Posterior cingulate gyrus (tissue), 11 donors: ENCODE results near the gene METTL15.
A peak's percentile ranks its signal among the peaks of the same experiment; 100 is the strongest.
"Not testable (repeated sequence)": the region's sequence is repeated elsewhere in the genome, so short reads cannot be mapped to it uniquely, and the experiment has no call there.

ENCODE experiments used
- DNase-seq, 10 donors: peaks; one replicate each; pipeline versions ENCODE4 v3.0.0 to v3.0.0-alpha.2; 2020 to 2021; ENCODE audit warnings: mixed read lengths in 3 of 10
- intact Hi-C: fragments of 100-400 bp; cut with DNase I; formaldehyde crosslinking; loops from one replicate; pipeline ENCODE4 v1.15.1; 2023

Gene METTL15

GRCh38 chr11:28366549-28367346 is 258.6 kb downstream of the METTL15 start:
- intact Hi-C loops = no loop called here
- no peak for DNase-seq

GRCh38 chr11:28378095-28378494 is 269.9 kb downstream of the METTL15 start:
- intact Hi-C loops = not testable (repeated sequence)
- peak in 2 of 10 donors; percentile 57 to 67 for DNase-seq
